Aorta (tissue), 5 donors: ENCODE results near the gene LRMDA. TPM values are rescaled to one million over a fixed set of nuclear protein-coding genes. Genes with fewer than 3 reads are reported as not detected.

Source experiments
- ATAC-seq: fragments of 200-7000 bp; cut with Tn5 transposase; one replicate; pipeline ENCODE4 v1.9.1; 2022; ENCODE audit warnings: moderate library complexity; ENCODE audit not compliant: low FRiP score
- DNase-seq, 2 donors: peaks; one replicate each; pipeline ENCODE4 v3.0.0-alpha.2; 2020
- H3K27ac ChIP-seq, 2 donors: one replicate each; pipeline ENCODE4 v1.5.1; 2013; ENCODE audit warnings: low read length in 2 of 2, mild to moderate bottlenecking in 2 of 2, moderate library complexity in 2 of 2, control low read depth in 1 of 2, inconsistent platforms in 1 of 2, low read depth in 1 of 2
- H3K27me3 ChIP-seq, 2 donors: one replicate each; pipeline ENCODE4 v1.6.1; 2013; ENCODE audit warnings: control low read depth in 1 of 2, low read length in 1 of 2, mild to moderate bottlenecking in 1 of 2, moderate library complexity in 1 of 2; ENCODE audit not compliant: insufficient read depth in 2 of 2, control insufficient read depth in 1 of 2
- H3K36me3 ChIP-seq, 2 donors: one replicate each; pipeline ENCODE4 v1.6.1; 2013; ENCODE audit warnings: control low read depth in 1 of 2, low read length in 1 of 2, mild to moderate bottlenecking in 1 of 2; ENCODE audit not compliant: insufficient read depth in 2 of 2, control insufficient read depth in 1 of 2
- H3K4me1 ChIP-seq, 2 donors: one replicate each; pipeline ENCODE4 v1.6.1; 2013; ENCODE audit warnings: low read length in 2 of 2, control low read depth in 1 of 2, mild to moderate bottlenecking in 1 of 2, moderate library complexity in 1 of 2; ENCODE audit not compliant: insufficient read depth in 2 of 2, control insufficient read depth in 1 of 2
- H3K4me3 ChIP-seq, 2 donors: one replicate each; pipeline ENCODE4 v1.5.1; 2013; ENCODE audit warnings: low read length in 2 of 2, control low read depth in 1 of 2, mild to moderate bottlenecking in 1 of 2
- H3K9me3 ChIP-seq: one replicate; pipeline ENCODE4 v1.6.1; 2013; ENCODE audit warnings: mild to moderate bottlenecking, low read length; ENCODE audit not compliant: control insufficient read depth
- WGBS, 2 donors: extraction: QIAGEN DNeasy Blood & Tissue Kit; methylation state at CpG; one replicate each; pipeline ENCODE4 v1.1.7; 2013; 5-methylcytosine and 5-hydroxymethylcytosine counted together
- intact Hi-C, 2 donors: fragments of 100-400 bp; cut with DNase I; formaldehyde crosslinking; loops; one replicate each; pipeline versions ENCODE4 v1.14.2 to v1.15.0; 2022
- polyA plus RNA-seq, 2 donors: library from polyadenylated mRNA; stranded (reverse); fragments of 200-250 nt; gene quantifications; one replicate each; pipeline ENCODE4 v1.2.3, GENCODE V29; 2013
- total RNA-seq, 2 donors: library from RNA; stranded (reverse); fragmentation: NEBNext Ultra II Directional; extraction: Animal tissue kit (Norgen Biotek cat#: 25700); gene quantifications; one replicate each; pipeline ENCODE4 v1.2.1, GENCODE V29; 2021
- donor health status: healthy with polysubstance abuse.
- donor health status: Bipolar disorder and iron deficiency.
- donor health status: DM: no; HTN: no; CAD: no.
- donor health status: DM: no; HTN: no; CAD: no.
- donor health status: DM: yes; HTN: yes; CAD: no.

LRMDA gene
- total and polyA plus RNA-seq, 4 donors: 7.4 to 25.7 (median 14.7) TPM

GRCh38 chr10:76331742-76332141 lies 900.3 kb downstream of the LRMDA start:
- Histone ChIP-seq H3K4me3 (no peak overlapping the region), H3K36me3 (no peaks in the 10 kb centered on the region), H3K4me1 (peaks cover 0 to 3% of the 10 kb centered on the region in 2 donors), H3K9me3 (no peaks in the 10 kb centered on the region), H3K27me3 (no peaks in the 10 kb centered on the region), H3K27ac (no peak overlapping the region)
- intact Hi-C loops: no loop called here
- WGBS, 2 donors: 70 to 74% methylated on average over 4 of the region's 4 CpGs
- DNase-seq (no peak), ATAC-seq (no peak)

GRCh38 chr10:76333326-76333725 lies 901.9 kb downstream of the LRMDA start:
- intact Hi-C loops: no loop called here

DNA sequence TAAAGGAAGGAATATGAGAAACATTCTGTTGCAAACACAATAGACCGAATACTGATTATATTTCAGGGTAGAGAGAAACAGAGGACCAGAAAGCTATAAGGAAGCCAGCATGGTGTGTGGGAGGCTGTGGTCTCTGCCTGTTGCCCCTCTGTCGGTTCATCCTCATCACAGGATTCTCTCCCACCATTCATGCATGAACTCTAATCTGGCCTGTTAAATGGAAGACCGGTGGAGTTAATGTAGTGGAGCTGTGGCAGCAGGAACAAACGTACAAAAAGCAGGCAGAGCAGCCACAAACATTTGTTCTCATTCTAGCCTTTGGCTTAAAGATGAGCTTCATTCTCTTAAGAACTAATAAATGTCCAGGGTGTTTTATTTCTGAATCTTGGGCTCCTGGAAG lies 902.4 kb downstream of the LRMDA start:
- Histone ChIP-seq H3K9me3 (no peaks in the 10 kb centered on the region), H3K4me3 (no peak overlapping the region), H3K36me3 (no peaks in the 10 kb centered on the region), H3K4me1 (peaks cover 0 to 3% of the 10 kb centered on the region in 2 donors), H3K27ac (no peak overlapping the region), H3K27me3 (no peaks in the 10 kb centered on the region)
- no peak for DNase-seq
- intact Hi-C loops: no loop called here
- ATAC-seq: no peak
- WGBS, 2 donors: 83% methylated on average over 4 of the region's 4 CpGs

More at GRCh38 chr10:76333326-76333725, 901.9 kb downstream of the LRMDA start:
- DNase-seq (no peak), ATAC-seq (no peak)
- 85 to 86% methylated on average over 2 of the region's 2 CpGs for WGBS, 2 donors
- no peak overlapping the region for H3K4me3 ChIP-seq
- no peaks in the 10 kb centered on the region for H3K9me3 ChIP-seq
- H3K36me3 ChIP-seq: no peaks in the 10 kb centered on the region
- H3K27me3 ChIP-seq: no peaks in the 10 kb centered on the region
- H3K4me1 ChIP-seq: peaks cover 0 to 3% of the 10 kb centered on the region in 2 donors
- H3K27ac ChIP-seq: no peak overlapping the region

GRCh38 chr10:76334255-76334654 lies 902.8 kb downstream of the LRMDA start:
- no peak for DNase-seq
- ATAC-seq: no peak
- intact Hi-C loops: no loop called here
- Histone ChIP-seq H3K4me3 (no peak overlapping the region), H3K27me3 (no peaks in the 10 kb centered on the region), H3K27ac (no peak overlapping the region), H3K9me3 (no peaks in the 10 kb centered on the region), H3K4me1 (peaks cover 0 to 3% of the 10 kb centered on the region in 2 donors), H3K36me3 (no peaks in the 10 kb centered on the region)
- 74 to 86% methylated on average over 5 of the region's 5 CpGs for WGBS, 2 donors

DNA sequence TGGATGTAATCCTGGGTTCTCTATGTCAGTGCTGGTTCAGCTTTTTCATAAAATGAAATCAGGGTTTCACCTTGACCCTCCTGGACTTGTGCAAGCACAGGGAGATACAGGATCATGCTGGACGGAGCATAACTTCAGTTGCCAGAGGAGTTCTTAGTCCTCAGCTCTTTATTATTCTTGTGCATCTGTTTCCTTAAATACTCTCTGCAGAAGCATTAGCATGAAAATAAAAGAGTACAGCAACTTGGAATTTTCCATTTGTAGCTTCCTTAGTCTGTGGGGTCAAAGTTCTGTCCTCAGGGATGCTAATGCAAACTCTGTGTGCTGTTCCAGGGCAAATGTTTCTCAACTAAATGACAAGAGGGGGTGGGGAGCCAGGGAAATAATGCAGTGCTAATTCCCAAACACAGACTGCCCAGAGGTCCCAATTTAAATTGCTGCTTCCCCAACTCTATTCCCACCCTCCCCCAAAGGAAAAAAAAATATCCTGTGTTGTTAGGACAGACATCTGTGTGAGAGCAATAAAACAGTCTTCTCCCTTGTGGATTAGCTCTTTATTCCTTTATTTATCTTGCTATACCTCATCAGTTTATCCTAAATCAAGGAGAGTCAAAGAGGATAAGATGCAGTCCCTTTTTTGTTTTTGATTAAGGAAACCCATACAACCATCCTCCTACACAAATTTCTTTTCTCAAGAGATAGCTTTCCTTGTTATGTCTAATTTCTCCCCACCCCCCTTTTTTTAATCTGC lies 905.0 kb downstream of the LRMDA start:
- DNase-seq: no peak
- H3K9me3 ChIP-seq: no peaks in the 10 kb centered on the region
- intact Hi-C loops: loop anchor here in 1 of 2 donors (5.0 kb wide), 1 partner anchor 61 kb away; no protein-coding TSS in a partner anchor
- H3K27me3 ChIP-seq: no peaks in the 10 kb centered on the region
- H3K4me3 ChIP-seq: no peak overlapping the region
- H3K4me1 ChIP-seq: no peaks in the 10 kb centered on the region
- H3K27ac ChIP-seq: no peak overlapping the region
- H3K36me3 ChIP-seq: no peaks in the 10 kb centered on the region
- whole genome bisulfite sequencing, 2 donors: 54 to 56% methylated on average over 1 of the region's 1 CpG
- ATAC-seq: no peak

DNA sequence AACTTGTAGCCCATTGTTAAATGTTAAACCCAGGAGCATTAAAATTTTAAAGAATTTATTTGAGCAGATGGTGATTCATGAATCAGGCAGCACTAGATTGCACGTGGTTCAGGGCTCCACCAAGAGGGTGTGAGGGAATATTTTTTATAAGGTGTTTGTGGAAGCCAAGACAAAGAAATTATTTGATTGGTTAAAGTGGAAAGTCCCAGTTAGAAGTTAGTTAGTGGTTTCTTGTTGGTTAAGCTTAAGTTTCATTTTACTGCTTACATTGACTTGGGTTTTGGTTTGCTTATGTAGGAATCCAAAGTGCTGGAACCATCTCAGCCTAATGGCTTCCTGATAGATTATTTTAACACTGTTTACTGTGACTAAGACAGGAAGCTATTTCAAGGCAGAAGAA lies 906.2 kb downstream of the LRMDA start:
- DNase-seq (no peak), ATAC-seq (no peak)
- intact Hi-C loops: loop anchor here in 1 of 2 donors (5.0 kb wide), 1 partner anchor 60 kb away; no protein-coding TSS in a partner anchor
- H3K4me3 ChIP-seq: no peak overlapping the region
- H3K36me3 ChIP-seq: no peaks in the 10 kb centered on the region
- H3K27me3 ChIP-seq: no peaks in the 10 kb centered on the region
- no peaks in the 10 kb centered on the region for H3K9me3 ChIP-seq
- no peaks in the 10 kb centered on the region for H3K4me1 ChIP-seq
- 0 to 8% methylated on average over 1 of the region's 1 CpG for WGBS, 2 donors
- no peak overlapping the region for H3K27ac ChIP-seq

DNA sequence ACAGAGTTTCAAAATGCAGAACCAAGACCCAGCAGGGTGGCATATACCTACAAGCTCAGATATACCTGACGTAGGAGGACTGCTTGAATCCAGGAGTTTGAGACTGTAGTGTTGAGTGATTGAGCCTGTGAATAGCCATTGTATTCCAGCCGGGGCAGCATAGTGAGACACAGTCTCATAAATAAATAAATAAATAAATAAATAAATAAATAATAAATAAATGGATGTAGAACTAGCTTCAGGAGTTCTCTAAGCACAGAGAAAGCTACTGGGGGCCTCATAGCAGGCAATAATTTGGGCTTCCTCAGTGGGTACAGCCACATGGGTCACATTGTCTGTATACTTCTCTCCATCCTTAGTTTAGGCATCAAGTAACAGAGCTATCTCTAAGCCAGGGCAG lies 906.8 kb downstream of the LRMDA start:
- no peaks in the 10 kb centered on the region for H3K27me3 ChIP-seq
- no peaks in the 10 kb centered on the region for H3K4me1 ChIP-seq
- DNase-seq (no peak), ATAC-seq (no peak)
- H3K4me3 ChIP-seq: no peak overlapping the region
- 96 to 98% methylated on average over 2 of the region's 2 CpGs for WGBS, 2 donors
- no peaks in the 10 kb centered on the region for H3K36me3 ChIP-seq
- no peaks in the 10 kb centered on the region for H3K9me3 ChIP-seq
- H3K27ac ChIP-seq: no peak overlapping the region
- intact Hi-C loops: loop anchor here in 1 of 2 donors (5.0 kb wide), 1 partner anchor 59 kb away; no protein-coding TSS in a partner anchor

DNA sequence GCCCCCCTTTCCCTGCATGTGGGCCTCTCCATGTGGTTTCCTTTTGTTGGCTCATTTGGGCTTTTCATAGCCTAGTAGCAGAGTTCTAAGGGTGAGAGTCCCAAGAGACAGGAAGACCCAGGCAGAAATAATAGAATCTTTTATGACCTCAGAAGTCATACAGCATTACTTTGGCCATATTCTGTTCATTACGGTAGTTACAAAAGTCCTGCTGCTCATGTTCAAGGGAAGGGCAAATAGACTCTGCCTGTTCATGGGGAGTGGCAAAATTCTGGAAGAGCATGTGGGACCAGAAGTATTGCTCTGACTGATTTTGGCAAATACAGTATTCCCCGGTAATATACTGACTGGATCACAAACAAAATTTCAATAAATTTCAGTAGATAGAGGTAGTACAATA lies 910.3 kb downstream of the LRMDA start:
- H3K27me3 ChIP-seq: no peaks in the 10 kb centered on the region
- DNase-seq (no peak), ATAC-seq (no peak)
- WGBS, 2 donors: 89 to 90% methylated on average over 2 of the region's 2 CpGs
- intact Hi-C loops: no loop called here
- no peak overlapping the region for H3K27ac ChIP-seq
- no peaks in the 10 kb centered on the region for H3K36me3 ChIP-seq
- no peak overlapping the region for H3K4me3 ChIP-seq
- H3K9me3 ChIP-seq: no peaks in the 10 kb centered on the region
- H3K4me1 ChIP-seq: no peaks in the 10 kb centered on the region

- no peaks in the 10 kb centered on the region for H3K9me3 ChIP-seq
- no peaks in the 10 kb centered on the region for H3K4me1 ChIP-seq
- DNase-seq: no peak
- no peaks in the 10 kb centered on the region for H3K27me3 ChIP-seq
- no peak for ATAC-seq
- H3K36me3 ChIP-seq: no peaks in the 10 kb centered on the region
- intact Hi-C loops: no loop called here
- H3K4me3 ChIP-seq: no peak overlapping the region
- H3K27ac ChIP-seq: no peak overlapping the region
These were observed 911.6 kb downstream of the LRMDA start for GRCh38 chr10:76342996-76343395.
